ENCODE results near the gene C1QL1.

The C1QL1 gene

DNA sequence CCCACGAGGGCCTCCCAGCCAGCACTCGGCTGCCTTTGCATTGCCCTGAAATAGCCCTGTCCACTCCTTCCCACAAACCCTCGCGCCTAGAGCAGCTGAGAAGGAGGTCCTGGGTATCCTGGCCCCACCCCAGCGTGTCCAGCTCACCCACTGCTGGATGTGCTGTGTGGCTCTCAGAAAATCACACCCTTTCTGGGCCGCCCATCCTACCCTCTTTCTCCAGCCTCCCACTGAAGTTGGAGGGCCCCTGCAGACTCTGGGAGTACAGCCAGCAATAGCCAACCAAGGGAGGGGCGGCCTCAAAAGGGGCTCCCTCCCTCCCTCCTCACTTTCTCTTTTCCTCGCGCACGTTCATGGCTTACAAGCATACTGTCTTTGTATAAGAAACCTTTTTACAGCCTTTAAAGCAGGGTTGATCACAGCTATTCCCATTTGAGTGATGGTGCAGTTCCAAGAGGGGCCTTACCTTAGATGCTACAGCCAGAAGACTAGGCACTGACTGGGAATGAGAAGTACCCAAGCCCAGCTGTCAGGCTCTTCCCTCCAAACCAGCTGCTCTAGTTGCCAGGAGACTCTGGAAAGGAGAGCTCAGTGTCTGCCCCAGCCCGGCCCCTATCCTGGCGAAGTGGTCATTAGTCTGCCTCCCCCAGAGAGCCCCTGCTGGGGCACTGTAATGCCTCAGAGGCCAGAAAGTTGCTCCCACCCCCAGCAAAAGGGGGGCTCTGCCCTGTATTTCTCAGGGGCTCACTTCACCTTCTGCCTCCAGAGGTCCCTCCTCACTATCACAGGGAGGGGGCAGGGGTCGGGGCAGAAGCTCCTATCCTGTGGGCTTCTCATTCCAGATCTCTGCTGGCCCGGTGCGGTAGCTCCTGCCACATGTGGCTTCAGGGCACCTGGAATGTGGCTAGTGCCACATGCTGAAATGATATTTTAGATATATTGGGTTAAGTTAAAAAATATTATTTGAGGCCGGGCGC lies 45.2 kb upstream of the C1QL1 start:
- no peak for TF ChIP-seq EZH2 (IDR thresholded peaks at IDR 0.05; ENCODE audit: borderline replicate concordance, low read length)
- TF ChIP-seq, protein P1, sequence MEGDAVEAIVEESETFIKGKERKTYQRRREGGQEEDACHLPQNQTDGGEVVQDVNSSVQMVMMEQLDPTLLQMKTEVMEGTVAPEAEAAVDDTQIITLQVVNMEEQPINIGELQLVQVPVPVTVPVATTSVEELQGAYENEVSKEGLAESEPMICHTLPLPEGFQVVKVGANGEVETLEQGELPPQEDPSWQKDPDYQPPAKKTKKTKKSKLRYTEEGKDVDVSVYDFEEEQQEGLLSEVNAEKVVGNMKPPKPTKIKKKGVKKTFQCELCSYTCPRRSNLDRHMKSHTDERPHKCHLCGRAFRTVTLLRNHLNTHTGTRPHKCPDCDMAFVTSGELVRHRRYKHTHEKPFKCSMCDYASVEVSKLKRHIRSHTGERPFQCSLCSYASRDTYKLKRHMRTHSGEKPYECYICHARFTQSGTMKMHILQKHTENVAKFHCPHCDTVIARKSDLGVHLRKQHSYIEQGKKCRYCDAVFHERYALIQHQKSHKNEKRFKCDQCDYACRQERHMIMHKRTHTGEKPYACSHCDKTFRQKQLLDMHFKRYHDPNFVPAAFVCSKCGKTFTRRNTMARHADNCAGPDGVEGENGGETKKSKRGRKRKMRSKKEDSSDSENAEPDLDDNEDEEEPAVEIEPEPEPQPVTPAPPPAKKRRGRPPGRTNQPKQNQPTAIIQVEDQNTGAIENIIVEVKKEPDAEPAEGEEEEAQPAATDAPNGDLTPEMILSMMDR (IDR thresholded peaks at IDR 0.05; ENCODE audit: low read length): no peak
- H3K4me3 ChIP-seq (ENCODE audit: low read depth, low read length, poor library complexity, severe bottlenecking): no peak overlapping the region
- no peaks in the 10 kb centered on the region for H3F3A ChIP-seq (ENCODE audit: insufficient read depth, low read length)
- H2AFZ ChIP-seq (ENCODE audit: low read length): no peak overlapping the region
- no peak overlapping the region for H3K4me2 ChIP-seq (ENCODE audit: low read length)
- no peaks in the 10 kb centered on the region for H3K9me2 ChIP-seq (ENCODE audit: low read depth, low read length)
- no peak overlapping the region for H3K27ac ChIP-seq (ENCODE audit: low read depth, low read length, poor library complexity, severe bottlenecking)
- H3K9ac ChIP-seq (ENCODE audit: low read length): no peak overlapping the region
- H3K27me3 ChIP-seq (ENCODE audit: insufficient read depth, low read length): 0 out of 2 replicates have a peak, but pooled peaks cover 3% of the 10 kb centered on the region
- no peaks in the 10 kb centered on the region for H3K36me3 ChIP-seq (ENCODE audit: insufficient read depth, low read length)
- no peaks in the 10 kb centered on the region for H3K9me3 ChIP-seq (ENCODE audit: low read length)
- no peaks in the 10 kb centered on the region for H4K20me1 ChIP-seq (ENCODE audit: insufficient read depth, low read length)
- H3K79me2 ChIP-seq (ENCODE audit: insufficient read depth, low read length): no peaks in the 10 kb centered on the region
- H3K4me1 ChIP-seq (ENCODE audit: insufficient read depth, low read length, severe bottlenecking): no peaks in the 10 kb centered on the region

DNA sequence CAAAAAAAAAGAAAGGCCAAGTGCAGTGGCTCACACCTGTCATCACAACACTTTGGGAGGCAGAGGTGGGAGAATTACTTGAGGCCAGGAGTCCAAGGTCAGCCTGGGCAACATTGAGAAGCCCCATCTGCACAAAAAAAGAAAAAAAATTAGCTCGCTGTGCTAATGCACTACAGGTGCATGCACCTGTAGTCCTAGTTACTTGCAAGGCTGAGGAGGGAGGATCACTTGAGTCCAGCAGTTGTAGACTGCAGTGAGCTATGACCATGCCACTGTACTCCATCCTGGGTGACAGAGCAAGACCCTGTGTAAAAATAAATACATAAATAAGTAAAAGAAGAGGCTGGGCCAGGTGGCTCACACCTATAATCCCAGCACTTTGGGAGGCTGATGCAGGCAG lies 43.7 kb upstream of the C1QL1 start:
- no peaks in the 10 kb centered on the region for H3F3A ChIP-seq (ENCODE audit: insufficient read depth, low read length)

DNA sequence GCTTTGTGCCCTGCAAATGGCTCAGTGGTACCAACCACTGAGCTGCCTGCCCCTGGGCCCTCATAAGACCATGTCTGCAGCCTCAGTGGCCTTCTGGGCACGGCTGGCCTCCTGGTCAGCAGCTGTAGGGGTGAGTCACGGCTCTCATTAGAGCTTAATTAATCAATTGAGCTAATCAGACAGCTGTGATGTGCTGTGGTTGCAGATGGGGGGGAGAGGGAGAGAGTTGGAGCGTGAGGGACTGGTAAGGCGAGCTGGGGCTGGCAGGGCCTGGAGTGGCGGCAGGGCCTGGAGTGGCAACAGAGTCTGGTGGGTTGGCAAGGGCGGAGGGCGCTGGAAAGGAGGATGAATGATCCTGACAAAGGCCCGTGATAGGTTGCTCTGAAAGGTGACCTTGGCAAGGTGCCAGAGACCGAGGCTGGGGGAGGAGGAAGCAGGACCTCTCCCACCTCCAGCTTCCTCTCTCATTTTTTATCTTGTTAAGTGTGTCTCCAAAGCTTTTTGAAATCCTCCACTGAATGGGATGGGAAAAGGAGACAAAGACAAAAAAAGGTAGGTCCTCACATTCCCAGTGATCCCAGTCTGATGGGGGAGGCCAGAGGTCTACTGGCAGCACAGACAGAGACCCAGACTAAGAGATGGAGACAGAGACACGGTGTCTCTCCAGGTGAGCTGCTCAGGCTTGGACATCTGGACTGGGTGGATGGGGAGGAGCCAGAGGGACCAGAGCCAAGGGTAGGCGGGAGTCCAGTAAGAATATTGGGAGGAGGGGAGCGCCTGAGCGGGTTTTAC lies 41.8 kb upstream of the C1QL1 start:
- TF ChIP-seq, protein P1 (IDR thresholded peaks at IDR 0.05; ENCODE audit: low read length): no peak
- no peak for TF ChIP-seq EZH2 (IDR thresholded peaks at IDR 0.05; ENCODE audit: borderline replicate concordance, low read length)
- no peaks in the 10 kb centered on the region for H3F3A ChIP-seq (ENCODE audit: insufficient read depth, low read length)

More for the DNA sequence above, 43.7 kb upstream of the C1QL1 start:
- H3K4me2 ChIP-seq (ENCODE audit: low read length): no peak overlapping the region
- no peaks in the 10 kb centered on the region for H3K4me1 ChIP-seq (ENCODE audit: insufficient read depth, low read length, severe bottlenecking)
- no peaks in the 10 kb centered on the region for H3K9me2 ChIP-seq (ENCODE audit: low read depth, low read length)
- H3K9me3 ChIP-seq (ENCODE audit: low read length): no peaks in the 10 kb centered on the region
- no peaks in the 10 kb centered on the region for H3K79me2 ChIP-seq (ENCODE audit: insufficient read depth, low read length)
- no peak overlapping the region for H3K4me3 ChIP-seq (ENCODE audit: low read depth, low read length, poor library complexity, severe bottlenecking)
- no peak overlapping the region for H3K9ac ChIP-seq (ENCODE audit: low read length)
- no peaks in the 10 kb centered on the region for H3K36me3 ChIP-seq (ENCODE audit: insufficient read depth, low read length)
- H2AFZ ChIP-seq (ENCODE audit: low read length): no peak overlapping the region
- 0 out of 2 replicates have a peak, but pooled peaks cover 3% of the 10 kb centered on the region for H3K27me3 ChIP-seq (ENCODE audit: insufficient read depth, low read length)
- TF ChIP-seq, protein P1 (IDR thresholded peaks at IDR 0.05; ENCODE audit: low read length): no peak
- no peak for TF ChIP-seq EZH2 (IDR thresholded peaks at IDR 0.05; ENCODE audit: borderline replicate concordance, low read length)
- H4K20me1 ChIP-seq (ENCODE audit: insufficient read depth, low read length): no peaks in the 10 kb centered on the region
- H3K27ac ChIP-seq (ENCODE audit: low read depth, low read length, poor library complexity, severe bottlenecking): no peak overlapping the region

More for the DNA sequence above, 41.8 kb upstream of the C1QL1 start:
- Histone ChIP-seq H3K9ac (ENCODE audit: low read length) (no peak overlapping the region), H3K36me3 (ENCODE audit: insufficient read depth, low read length) (no peaks in the 10 kb centered on the region), H3K27me3 (ENCODE audit: insufficient read depth, low read length) (0 out of 2 replicates have a peak, but pooled peaks cover 3% of the 10 kb centered on the region), H4K20me1 (ENCODE audit: insufficient read depth, low read length) (no peaks in the 10 kb centered on the region), H3K27ac (ENCODE audit: low read depth, low read length, poor library complexity, severe bottlenecking) (no peak overlapping the region), H3K4me1 (ENCODE audit: insufficient read depth, low read length, severe bottlenecking) (no peaks in the 10 kb centered on the region), H3K4me2 (ENCODE audit: low read length) (no peak overlapping the region), H3K4me3 (ENCODE audit: low read depth, low read length, poor library complexity, severe bottlenecking) (no peak overlapping the region), H3K9me2 (ENCODE audit: low read depth, low read length) (no peaks in the 10 kb centered on the region), H2AFZ (ENCODE audit: low read length) (no peak overlapping the region), H3K9me3 (ENCODE audit: low read length) (no peaks in the 10 kb centered on the region), H3K79me2 (ENCODE audit: insufficient read depth, low read length) (no peaks in the 10 kb centered on the region)

Measured in OCI-LY1 (cell line).